Liver (tissue), 9 donors: ENCODE results near the gene UTP4. TPM values are rescaled to one million over a fixed set of nuclear protein-coding genes. Genes with fewer than 3 reads are reported as not detected.

Experiments used
- DNase-seq: peaks from one replicate; pipeline ENCODE4 v3.0.0-alpha.2; 2017; ENCODE audit warnings: low spot score
- H3K27ac ChIP-seq, 2 donors: one replicate each; pipeline ENCODE4 v1.7.0; 2013; ENCODE audit warnings: inconsistent platforms in 2 of 2, low read length in 2 of 2, control low read depth in 1 of 2, low read depth in 1 of 2, mild to moderate bottlenecking in 1 of 2
- H3K27me3 ChIP-seq, 4 donors: one replicate each; pipeline versions ENCODE4 v1.6.1 to v1.7.0; 2013; ENCODE audit warnings: low read length in 3 of 4, inconsistent platforms in 1 of 4, mild to moderate bottlenecking in 1 of 4, moderate library complexity in 1 of 4; ENCODE audit not compliant: control insufficient read depth in 4 of 4, insufficient read depth in 4 of 4
- H3K36me3 ChIP-seq, 4 donors: one replicate each; pipeline versions ENCODE4 v1.6.1 to v1.7.0; 2013; ENCODE audit warnings: low read length in 3 of 4, mild to moderate bottlenecking in 3 of 4, low read depth in 1 of 4, moderate library complexity in 1 of 4; ENCODE audit not compliant: control insufficient read depth in 4 of 4, insufficient read depth in 3 of 4
- H3K4me1 ChIP-seq, 4 donors: one replicate each; pipeline versions ENCODE4 v1.6.1 to v1.7.0; 2013; ENCODE audit warnings: low read length in 3 of 4, mild to moderate bottlenecking in 3 of 4, moderate library complexity in 1 of 4; ENCODE audit not compliant: control insufficient read depth in 4 of 4, insufficient read depth in 4 of 4
- H3K4me3 ChIP-seq, 3 donors: one replicate each; pipeline versions ENCODE4 v1.6.1 to v1.7.0; 2013; ENCODE audit warnings: low read length in 3 of 3, control low read depth in 1 of 3, low read depth in 1 of 3, mild to moderate bottlenecking in 1 of 3
- H3K9ac ChIP-seq, 2 donors: one replicate each; pipeline ENCODE4 v1.7.0; 2013; ENCODE audit warnings: low read length in 2 of 2, mild to moderate bottlenecking in 2 of 2, moderate library complexity in 2 of 2, control low read depth in 1 of 2, low read depth in 1 of 2
- H3K9me3 ChIP-seq, 4 donors: one replicate each; pipeline versions ENCODE4 v1.6.1 to v1.7.0; 2013; ENCODE audit warnings: low read length in 3 of 4; ENCODE audit not compliant: control insufficient read depth in 4 of 4
- ATF3 ChIP-seq: IDR thresholded peaks from 2 replicates; pipeline ENCODE4 v1.6.1; 2016; ENCODE audit warnings: antibody characterized with exemption
- CTCF ChIP-seq: fragments of 150-350 bp; IDR thresholded peaks from 2 replicates; pipeline ENCODE4 v1.5.1; 2017; ENCODE audit warnings: improper control_type of control experiment, low read depth, low read length; ENCODE audit not compliant: missing input control
- EGR1 ChIP-seq, 2 donors: IDR thresholded peaks; 2 replicates each; pipeline ENCODE4 v1.6.1; 2016 to 2018; ENCODE audit warnings: antibody characterized with exemption in 2 of 2, low read depth in 2 of 2
- FOXA1 ChIP-seq: IDR thresholded peaks from 2 replicates; pipeline ENCODE4 v1.6.1; 2016; ENCODE audit warnings: antibody characterized with exemption
- FOXA2 ChIP-seq: IDR thresholded peaks from 2 replicates; pipeline ENCODE4 v1.6.1; 2016; ENCODE audit warnings: antibody characterized with exemption
- GABPA ChIP-seq, 2 donors: IDR thresholded peaks in 1 of 2; conservative IDR thresholded peaks in 1 of 2; 2 replicates each; pipeline ENCODE4 v1.6.1; 2016; ENCODE audit warnings: antibody characterized with exemption in 2 of 2, mild to moderate bottlenecking in 1 of 2, moderate library complexity in 1 of 2
- HNF4A ChIP-seq, 2 donors: conservative IDR thresholded peaks; 2 replicates each; pipeline ENCODE4 v1.6.1; 2016; ENCODE audit warnings: antibody characterized with exemption in 2 of 2, mild to moderate bottlenecking in 2 of 2
- HNF4G ChIP-seq: IDR thresholded peaks from 2 replicates; pipeline ENCODE4 v1.6.1; 2016; ENCODE audit warnings: antibody characterized with exemption
- JUND ChIP-seq, 2 donors: IDR thresholded peaks; 2 replicates each; pipeline ENCODE4 v1.6.1; 2016; ENCODE audit warnings: antibody characterized with exemption in 2 of 2
- NR2F2 ChIP-seq: IDR thresholded peaks from 2 replicates; pipeline ENCODE4 v1.6.1; 2016; ENCODE audit warnings: antibody characterized with exemption
- RAD21 ChIP-seq, 2 donors: IDR thresholded peaks; 2 replicates each; pipeline ENCODE4 v1.6.1; 2016; ENCODE audit warnings: antibody characterized with exemption in 2 of 2, mild to moderate bottlenecking in 2 of 2
- REST ChIP-seq: IDR thresholded peaks from 2 replicates; pipeline ENCODE4 v1.6.1; 2016; ENCODE audit warnings: antibody characterized with exemption, mild to moderate bottlenecking
- RXRA ChIP-seq, 2 donors: IDR thresholded peaks; 2 replicates each; pipeline ENCODE4 v1.6.1; 2017 to 2018; ENCODE audit warnings: antibody characterized with exemption in 2 of 2, mild to moderate bottlenecking in 1 of 2
- SP1 ChIP-seq: IDR thresholded peaks from 2 replicates; pipeline ENCODE4 v1.6.1; 2018; ENCODE audit warnings: antibody characterized with exemption, mild to moderate bottlenecking
- YY1 ChIP-seq: IDR thresholded peaks from 2 replicates; pipeline ENCODE4 v1.6.1; 2016; ENCODE audit warnings: antibody characterized with exemption, mild to moderate bottlenecking
- WGBS: extraction: QIAGEN DNeasy Blood & Tissue Kit; methylation state at CpG from one replicate; pipeline ENCODE4 v1.1.7; 2013; 5-methylcytosine and 5-hydroxymethylcytosine counted together
- polyA plus RNA-seq, 2 donors: library from polyadenylated mRNA; stranded (reverse) in 1 of 2; unstranded in 1 of 2; fragments of 200-250 nt in 1 of 2; fragments of >200 nt in 1 of 2; fragmentation: Nextera tagmentation in 1 of 2; extraction: Ambion mirVana in 1 of 2; gene quantifications; one replicate each; pipeline versions ENCODE4 v1.2.1 to v1.2.3, GENCODE V29; 2013 to 2015
- total RNA-seq, 2 donors: library from RNA; depleted of rRNA; stranded (reverse); fragments of >200 nt; gene quantifications; one replicate each; pipeline ENCODE4 v1.2.3, GENCODE V29; 2014
- TF ChIP-seq, protein P1 (sequence below): IDR thresholded peaks from 2 replicates; pipeline ENCODE4 v1.6.1; 2016; ENCODE audit warnings: antibody characterized with exemption
- TF ChIP-seq, protein P2 (sequence below): IDR thresholded peaks from 2 replicates; pipeline ENCODE4 v1.6.1; 2016; ENCODE audit warnings: antibody characterized with exemption
- donor health status: healthy.
- donor health status: healthy.
- donor health status: healthy.
- donor health status: healthy.
- donor health status: healthy.

The UTP4 gene
- total and polyA plus RNA-seq, 4 donors, result 11.3 to 13.8 (median 12.4) TPM

DNA sequence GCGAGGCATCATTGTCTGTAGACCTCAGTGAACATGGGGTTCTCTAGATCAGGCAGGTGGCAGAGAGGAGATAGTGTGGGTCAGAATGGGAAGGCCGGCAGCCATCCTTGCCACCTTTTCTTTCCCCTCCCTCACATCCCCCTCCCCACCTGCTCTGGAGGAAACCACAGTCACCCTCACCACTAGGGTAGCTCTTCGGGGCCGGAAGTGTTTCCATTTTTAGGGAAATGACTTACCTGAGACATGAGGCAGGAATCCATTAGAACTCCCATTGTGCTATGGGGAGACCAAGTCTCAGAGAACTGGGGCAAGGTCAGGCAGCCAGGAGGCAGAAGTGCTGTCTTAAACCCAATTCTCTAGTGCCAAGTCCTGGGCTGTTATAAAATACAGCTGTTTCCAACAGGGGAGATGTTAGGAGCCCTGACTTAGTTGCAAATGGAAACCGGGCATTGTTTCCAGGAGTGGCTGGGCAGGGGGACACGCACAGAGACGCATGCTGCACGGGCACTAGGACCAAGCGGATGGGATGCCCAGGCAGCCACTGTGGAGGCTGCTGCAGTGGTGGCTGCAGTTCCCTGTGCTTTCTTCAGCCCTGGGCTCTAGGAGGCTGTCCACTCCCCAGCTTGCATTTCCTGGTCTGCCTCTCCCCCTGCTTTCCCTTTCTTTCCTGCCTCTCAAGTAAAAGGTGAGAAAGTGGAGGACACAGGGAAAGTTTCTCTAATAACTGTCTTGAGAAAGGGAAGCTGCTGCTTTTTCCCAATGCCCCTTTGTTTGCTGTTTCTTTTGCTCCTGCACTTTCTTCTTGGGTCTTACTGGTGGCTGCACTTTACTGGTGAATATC is 24.2 kb upstream of the UTP4 start:
- no peak for DNase-seq
- Histone ChIP-seq H3K36me3 (peaks cover 0 to 9% (median under 1%) of the 10 kb centered on the region in 4 donors), H3K4me1 (peaks cover 12 to 38% (median 24%) of the 10 kb centered on the region in 4 donors), H3K9ac (no peak overlapping the region), H3K9me3 (no peaks in the 10 kb centered on the region), H3K4me3 (no peak overlapping the region), H3K27me3 (no peaks in the 10 kb centered on the region), H3K27ac (no peak overlapping the region)
- TF ChIP-seq NR2F2 (no peak), ATF3 (no peak), RAD21 (IDR thresholded peaks at IDR 0.05) (no peak), GABPA (IDR thresholded peaks at IDR 0.05 in 1 of 2, conservative IDR thresholded peaks at IDR 0.05 in 1 of 2) (no peak), REST (no peak), JUND (IDR thresholded peaks at IDR 0.05) (no peak), YY1 (no peak), RXRA (IDR thresholded peaks at IDR 0.05) (no peak), EGR1 (IDR thresholded peaks at IDR 0.05; ENCODE audit: low read depth in 2 of 2) (no peak), HNF4G (no peak), HNF4A (conservative IDR thresholded peaks at IDR 0.05) (no peak), FOXA2 (no peak), CTCF (no peak), SP1 (no peak), FOXA1 (no peak)
- TF ChIP-seq, protein P1, sequence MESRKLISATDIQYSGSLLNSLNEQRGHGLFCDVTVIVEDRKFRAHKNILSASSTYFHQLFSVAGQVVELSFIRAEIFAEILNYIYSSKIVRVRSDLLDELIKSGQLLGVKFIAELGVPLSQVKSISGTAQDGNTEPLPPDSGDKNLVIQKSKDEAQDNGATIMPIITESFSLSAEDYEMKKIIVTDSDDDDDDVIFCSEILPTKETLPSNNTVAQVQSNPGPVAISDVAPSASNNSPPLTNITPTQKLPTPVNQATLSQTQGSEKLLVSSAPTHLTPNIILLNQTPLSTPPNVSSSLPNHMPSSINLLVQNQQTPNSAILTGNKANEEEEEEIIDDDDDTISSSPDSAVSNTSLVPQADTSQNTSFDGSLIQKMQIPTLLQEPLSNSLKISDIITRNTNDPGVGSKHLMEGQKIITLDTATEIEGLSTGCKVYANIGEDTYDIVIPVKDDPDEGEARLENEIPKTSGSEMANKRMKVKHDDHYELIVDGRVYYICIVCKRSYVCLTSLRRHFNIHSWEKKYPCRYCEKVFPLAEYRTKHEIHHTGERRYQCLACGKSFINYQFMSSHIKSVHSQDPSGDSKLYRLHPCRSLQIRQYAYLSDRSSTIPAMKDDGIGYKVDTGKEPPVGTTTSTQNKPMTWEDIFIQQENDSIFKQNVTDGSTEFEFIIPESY, result no peak
- TF ChIP-seq, protein P2, sequence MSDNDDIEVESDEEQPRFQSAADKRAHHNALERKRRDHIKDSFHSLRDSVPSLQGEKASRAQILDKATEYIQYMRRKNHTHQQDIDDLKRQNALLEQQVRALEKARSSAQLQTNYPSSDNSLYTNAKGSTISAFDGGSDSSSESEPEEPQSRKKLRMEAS, result no peak
- 85% methylated on average over 9 of the region's 9 CpGs for whole genome bisulfite sequencing
